Erythroblast (primary cell): Measurements from ENCODE around the gene TTC9C.

ENCODE experiments used
- GATA1 ChIP-seq: IDR thresholded peaks from 2 replicates; pipeline ENCODE4 v1.6.1; 2011; ENCODE audit warnings: low read depth, mild to moderate bottlenecking, control low read depth, low read length, moderate library complexity
- POLR2A ChIP-seq: IDR thresholded peaks from 2 replicates; pipeline ENCODE4 v1.6.1; 2011; ENCODE audit warnings: mild to moderate bottlenecking, low read length

DNA sequence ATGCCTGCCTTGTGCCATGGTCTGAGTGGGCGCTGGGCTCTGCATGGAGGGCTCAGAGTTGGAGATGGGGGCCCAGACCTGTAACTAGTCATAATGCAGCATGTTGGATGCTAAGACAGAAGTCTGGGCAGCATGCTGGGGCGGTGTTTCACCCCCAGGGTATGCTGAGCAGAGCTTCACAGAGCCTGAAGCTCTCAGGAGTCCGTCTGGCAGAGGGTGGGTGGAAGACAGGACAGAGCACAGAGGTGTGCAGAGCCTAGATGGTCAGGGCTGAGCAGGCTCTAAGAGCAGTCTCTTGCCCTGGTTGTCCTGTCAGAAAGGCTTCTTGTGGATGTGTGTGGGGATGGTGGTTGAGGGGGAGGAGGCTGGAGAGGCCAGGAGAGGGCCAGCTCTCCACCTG, 50.2 kb downstream of the TTC9C start:
- no peak for TF ChIP-seq POLR2A
- no peak for TF ChIP-seq GATA1
